ENCODE data around the gene C6.
"Not testable (repeated sequence)": the region's sequence is repeated elsewhere in the genome, so short reads cannot be mapped to it uniquely, and the experiment has no call there.

C6 gene

DNA sequence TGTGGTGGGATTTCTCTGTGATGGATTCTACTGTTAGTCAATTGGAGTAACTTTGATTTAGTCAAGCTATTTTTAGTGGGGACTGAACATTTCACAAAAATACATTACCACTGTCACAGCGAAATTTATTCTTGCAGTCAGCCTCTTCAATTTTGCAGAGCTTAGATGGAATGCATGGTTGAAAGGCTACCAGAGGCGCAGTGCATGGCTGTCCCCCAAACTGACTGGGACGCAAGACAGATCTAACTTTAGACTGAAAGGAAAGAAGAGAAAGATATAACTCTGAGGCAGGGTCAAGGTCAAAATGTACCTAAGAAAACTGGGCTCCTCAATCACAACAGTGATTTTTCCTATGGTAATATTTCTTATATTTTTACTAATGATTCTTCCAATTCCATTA, 13.7 kb downstream of the C6 start:
- DNase-seq (ENCODE audit: low spot score) = no peak

GRCh38 chr5:41196197-41196596, 17.1 kb downstream of the C6 start:
- no peak for DNase-seq (ENCODE audit: low spot score)

- no peak for DNase-seq (ENCODE audit: low spot score)
Observed at GRCh38 chr5:41195228-41195627, 18.1 kb downstream of the C6 start.

- DNase-seq (ENCODE audit: low spot score) = no peak
Observed at GRCh38 chr5:41194339-41194738, 19.0 kb downstream of the C6 start.

- DNase-seq (ENCODE audit: low spot score) = no peak
Observed at GRCh38 chr5:41193456-41194205, 19.7 kb downstream of the C6 start.

GRCh38 chr5:41191249-41191648, 22.1 kb downstream of the C6 start:
- DNase-seq (ENCODE audit: low spot score) = no peak

DNA sequence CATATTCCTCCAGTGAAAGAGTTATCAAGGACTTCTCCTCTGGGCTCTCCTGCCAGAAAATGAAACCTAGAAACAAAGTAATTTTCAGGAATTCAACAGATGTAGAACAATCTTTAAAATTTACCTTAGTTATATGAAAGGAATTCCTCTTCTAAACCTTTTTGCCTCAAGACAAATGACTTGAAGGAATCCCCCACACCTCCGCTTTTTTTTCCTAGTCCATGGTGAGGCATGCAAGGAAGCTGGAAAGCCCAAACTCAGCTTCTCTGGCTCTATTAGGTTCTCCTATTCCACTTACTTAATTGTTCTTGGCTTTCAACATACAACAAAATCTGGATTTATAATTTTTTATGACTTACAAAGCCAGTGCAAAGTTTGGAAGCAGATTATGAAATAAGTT, 27.2 kb downstream of the C6 start:
- no peak for DNase-seq (ENCODE audit: low spot score)

DNA sequence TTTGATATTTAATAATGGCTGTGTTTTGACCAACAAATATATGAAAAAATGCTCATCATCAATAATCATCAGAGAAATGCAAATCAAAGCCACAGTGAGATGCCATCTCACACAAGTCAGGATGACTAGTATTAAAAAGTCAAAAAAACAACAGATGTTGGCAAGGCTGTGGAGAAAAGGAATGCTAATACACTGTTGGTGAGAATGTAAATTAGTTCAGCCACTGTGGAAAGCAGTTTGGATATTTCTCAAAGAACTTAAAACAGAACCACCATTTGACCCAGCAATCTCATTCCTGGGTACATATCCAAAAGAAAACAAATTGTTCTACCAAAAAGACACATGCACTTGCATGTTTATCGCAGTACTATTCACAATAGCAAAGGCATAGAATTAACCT, 30.0 kb downstream of the C6 start:
- DNase-seq (ENCODE audit: low spot score) = not testable (repeated sequence)

- DNase-seq (ENCODE audit: low spot score) = no peak
Observed at GRCh38 chr5:41182666-41183065, 30.7 kb downstream of the C6 start.

DNA sequence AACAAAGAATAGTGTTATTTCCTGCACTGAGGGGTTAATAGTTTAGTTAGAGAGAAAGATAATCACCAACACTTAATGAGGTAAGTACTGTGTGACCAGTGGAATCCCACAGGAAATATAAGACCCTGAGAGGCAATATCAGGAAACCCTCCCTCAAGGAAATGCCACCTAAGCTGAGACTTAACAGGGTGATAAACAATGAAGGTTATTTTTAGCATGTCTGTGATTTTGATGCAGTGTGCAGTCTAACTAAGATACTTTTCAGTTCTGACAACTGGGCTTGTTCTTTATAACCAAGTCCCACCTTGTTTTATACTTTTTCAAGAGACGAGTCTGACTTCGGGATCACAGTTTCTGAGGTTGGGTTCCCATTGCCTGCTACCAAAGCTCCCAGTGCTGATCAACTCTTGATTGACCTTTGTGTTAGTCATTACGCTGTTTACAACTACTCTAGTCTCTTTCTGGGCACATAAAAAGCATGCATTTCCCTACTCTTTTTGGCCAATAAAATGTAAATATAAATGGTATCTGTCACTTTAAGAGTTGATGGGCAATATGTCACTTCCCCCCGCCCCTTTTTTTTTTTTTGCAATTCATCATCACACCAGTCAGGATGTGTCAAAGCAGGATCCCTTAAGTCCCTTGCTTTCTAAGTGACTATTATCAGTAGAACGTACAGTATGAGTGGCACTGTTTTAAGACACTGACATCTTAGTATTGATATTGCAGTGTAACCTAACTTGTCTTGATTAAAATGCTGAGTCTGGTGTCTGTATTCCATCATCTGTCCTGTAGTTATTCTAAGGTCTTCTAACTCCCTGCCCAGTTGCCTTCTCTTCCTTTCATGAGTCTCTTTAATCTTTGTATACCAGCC, 31.4 kb downstream of the C6 start:
- no peak for DNase-seq (ENCODE audit: low spot score)

DNA sequence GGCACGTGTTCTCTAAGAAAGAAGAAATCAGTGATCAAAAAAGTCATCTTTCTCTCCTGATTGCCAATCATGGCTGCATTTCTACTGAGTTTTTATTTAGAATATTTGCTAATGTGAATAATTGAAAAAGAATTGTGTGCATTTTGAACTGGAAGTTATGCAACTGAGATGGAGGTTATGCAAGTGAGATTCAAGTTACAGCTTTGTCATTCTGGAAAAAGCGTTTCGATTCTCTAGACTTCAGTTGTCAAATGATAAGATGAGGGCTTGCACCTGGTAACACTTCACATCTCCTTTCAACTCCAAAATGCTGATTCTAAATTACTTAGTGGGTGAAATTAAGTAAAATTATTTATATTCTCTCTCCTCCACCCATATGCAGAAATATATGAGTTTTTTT, 36.4 kb downstream of the C6 start:
- no peak for DNase-seq (ENCODE audit: low spot score)

DNA sequence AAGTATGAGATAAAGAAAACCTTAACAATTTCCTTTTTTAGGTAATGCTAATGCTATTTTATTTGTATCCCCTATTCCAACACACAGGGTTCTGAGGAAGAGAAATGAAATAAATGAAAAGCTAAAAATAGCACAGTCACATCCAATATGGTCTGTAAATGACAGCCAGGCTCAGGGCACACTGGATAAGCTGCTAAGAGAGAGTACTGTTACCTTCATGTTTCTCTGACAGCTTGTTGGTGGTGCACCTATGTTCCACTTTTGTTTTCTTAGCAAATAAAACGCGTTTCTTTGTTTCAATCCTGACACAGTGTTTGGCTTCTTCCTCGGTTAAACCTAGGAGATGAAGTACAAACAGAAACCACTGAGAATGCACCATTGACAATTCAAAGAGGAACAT, 41.3 kb downstream of the C6 start:
- no peak for DNase-seq (ENCODE audit: low spot score)

- no peak for DNase-seq (ENCODE audit: low spot score)
Observed at GRCh38 chr5:41161271-41161670, 52.1 kb downstream of the C6 start.

DNA sequence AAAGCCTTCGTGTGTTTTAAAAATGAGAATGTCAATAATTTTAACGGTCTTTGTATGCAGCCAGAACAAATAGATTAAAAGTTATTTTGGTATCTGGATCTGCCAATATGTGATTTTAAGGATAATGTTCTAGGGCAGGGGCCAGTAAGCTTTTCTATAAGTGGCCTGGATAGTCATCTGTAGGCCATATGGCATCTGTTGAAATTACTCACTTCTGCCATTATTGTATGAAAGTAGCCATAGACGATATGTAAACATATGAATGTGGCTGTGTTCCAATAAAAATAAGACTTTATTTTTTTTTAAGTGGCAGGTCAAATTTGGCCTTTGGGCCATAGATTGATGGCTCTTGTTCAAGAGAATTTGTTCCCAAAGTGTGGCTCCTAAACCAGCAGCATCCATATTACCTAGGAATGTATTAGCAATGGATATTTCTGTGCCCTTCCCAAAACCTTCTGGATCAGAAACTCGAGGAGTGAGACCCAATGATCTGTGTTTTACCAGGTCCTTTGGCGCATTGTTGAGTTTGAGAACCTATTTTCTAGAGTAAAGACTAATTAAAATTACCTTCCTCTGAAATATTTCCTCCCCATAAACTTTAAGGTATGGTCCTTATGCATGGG, 55.9 kb downstream of the C6 start:
- DNase-seq (ENCODE audit: low spot score) = no peak

- no peak for DNase-seq (ENCODE audit: low spot score)
Observed at GRCh38 chr5:41156739-41157138, 56.6 kb downstream of the C6 start.

- DNase-seq (ENCODE audit: low spot score) = no peak
Observed at GRCh38 chr5:41154491-41154890, 58.8 kb downstream of the C6 start.

GRCh38 chr5:41151564-41151963, 61.8 kb downstream of the C6 start:
- no peak for DNase-seq (ENCODE audit: low spot score)

DNA sequence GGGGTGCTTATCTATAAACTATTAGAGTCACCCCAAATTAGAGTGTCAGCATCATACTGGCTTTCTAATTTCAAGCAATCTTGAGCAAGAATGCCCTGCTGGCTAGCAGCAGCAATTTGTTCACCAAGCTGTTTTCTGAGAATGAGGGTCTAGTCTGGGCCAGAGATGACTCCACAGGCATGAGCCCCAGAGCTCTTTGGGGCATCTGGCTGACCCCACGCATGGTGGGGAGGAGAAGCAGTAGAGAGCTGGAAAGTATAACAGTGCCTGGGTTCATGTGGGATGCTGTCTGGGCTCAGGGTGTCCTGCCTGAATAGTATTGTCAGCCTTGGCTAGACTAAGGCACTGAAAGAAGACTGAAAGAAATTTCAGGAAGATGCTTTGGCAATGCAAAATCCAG, 64.9 kb downstream of the C6 start:
- no peak for DNase-seq (ENCODE audit: low spot score)

DNA sequence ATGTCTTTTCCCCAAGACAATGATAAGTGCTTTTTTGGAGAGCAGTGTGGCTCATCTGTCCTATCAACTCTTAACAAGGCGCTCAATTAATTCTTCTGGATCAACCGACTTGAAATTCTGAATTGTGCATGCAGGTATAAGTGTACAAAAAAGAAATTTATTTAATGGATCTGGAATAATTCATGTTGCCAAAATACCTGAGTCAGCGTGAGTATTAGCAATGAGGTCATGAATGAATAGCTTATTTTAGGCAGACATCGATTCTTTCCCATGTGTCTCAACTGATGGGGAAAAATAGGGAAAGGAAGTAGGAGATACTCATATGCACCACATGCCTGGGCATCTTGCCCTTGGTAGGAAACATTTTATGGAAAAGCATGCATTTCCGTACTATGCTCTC, 68.0 kb downstream of the C6 start:
- DNase-seq (ENCODE audit: low spot score) = no peak

DNA sequence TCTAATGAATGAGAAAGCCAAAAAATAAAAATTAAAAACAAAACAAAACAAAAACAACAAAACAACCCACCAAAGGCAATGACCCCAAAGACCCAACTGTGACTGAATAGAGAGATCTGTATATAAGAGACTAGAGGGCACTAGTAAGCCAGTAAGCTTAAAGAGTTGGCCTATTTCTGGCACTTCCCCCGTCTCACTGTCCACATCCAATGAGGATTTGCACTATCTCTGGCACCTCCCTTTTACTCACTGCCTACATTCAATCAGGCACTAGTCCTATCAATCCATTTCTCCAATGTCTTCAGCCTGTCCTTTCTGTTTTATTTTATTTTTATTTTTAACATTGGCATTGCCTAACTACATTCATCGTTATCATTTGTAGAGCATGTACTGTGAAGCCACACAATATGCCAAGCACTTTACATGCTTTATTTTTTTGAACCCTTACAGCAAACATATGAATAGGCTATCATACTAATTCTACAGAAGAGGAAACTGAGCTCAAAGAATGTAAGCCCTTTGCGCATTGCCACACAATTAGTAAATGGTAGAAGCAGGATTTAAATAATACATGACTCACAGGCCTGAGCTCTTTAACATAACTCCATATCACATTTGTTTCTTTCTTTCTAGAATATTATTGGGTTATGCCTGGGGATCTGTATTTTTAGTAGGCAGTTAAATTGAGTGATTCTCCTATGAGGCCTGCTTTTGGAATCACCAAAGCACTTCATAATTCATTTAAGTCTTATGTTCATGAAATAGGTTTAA, 70.0 kb downstream of the C6 start:
- no peak for DNase-seq (ENCODE audit: low spot score)

DNA sequence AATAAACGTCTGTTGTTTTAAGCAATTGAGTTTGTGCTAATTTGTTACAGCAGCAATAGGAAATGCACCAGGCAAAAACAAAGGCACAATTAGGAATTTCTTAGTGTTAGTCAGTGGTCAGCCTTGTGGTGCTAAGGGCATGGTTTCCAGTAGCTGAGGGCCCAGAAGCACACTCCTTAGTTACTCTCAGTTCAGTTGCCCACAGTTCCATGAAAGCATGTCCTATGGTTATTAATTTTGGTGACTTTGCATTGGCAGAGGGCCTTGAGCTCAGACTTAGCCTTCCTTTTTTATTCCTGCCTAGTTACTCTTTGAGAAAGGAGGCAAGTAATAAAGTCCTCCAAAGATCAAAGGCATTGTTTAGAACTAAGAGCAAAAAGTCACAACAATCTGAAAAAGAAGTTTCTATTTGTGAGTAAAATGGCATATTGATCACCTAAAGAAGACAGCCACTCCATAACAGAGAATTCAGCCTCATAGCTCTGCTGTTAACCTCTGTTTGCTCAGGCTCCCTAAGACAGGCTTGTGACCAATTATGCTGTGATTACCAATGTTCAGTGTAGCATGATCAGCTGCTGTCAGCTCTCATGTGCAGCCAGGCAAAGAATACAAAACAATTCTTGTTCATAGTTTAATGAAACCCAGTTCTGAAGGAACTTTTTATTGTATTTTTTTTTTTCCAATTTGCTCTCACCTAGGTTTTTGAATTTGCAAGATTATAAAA, 85.2 kb downstream of the C6 start:
- DNase-seq (ENCODE audit: low spot score) = no peak

DNA sequence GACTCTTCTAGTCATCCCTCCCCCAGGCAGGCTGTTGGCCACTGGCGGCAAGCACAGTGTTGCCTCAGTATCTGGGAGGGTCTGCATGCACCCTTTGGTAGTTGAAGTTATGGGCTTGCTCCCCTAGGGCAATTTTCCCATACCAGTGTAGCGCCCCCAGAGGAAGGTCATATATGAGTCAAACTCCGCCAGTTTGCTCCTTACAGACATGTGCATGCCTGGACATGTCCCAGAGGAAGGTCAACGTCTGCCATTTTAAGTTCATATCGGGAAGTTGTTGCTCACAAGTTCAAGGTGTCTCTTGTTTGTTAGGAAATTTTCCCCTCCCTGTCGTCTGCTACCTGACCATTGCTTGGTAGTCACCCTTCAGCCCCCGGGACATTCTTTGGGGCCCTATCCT, 90.9 kb downstream of the C6 start:
- DNase-seq (ENCODE audit: low spot score) = no peak

Data from ecto neural progenitor cell (in vitro differentiated cells).